Stimulated activated CD4-positive, alpha-beta T cell treated with anti-CD3 and anti-CD28 coated beads, Interleukin-1b, Interleukin-23, amount 100 ng/mL, for 48 hours (primary cell): ENCODE results near the gene P3H2.

Source experiments
- DNase-seq: peaks from one replicate; pipeline ENCODE4 v3.0.0-alpha.2; 2020

P3H2 gene

DNA sequence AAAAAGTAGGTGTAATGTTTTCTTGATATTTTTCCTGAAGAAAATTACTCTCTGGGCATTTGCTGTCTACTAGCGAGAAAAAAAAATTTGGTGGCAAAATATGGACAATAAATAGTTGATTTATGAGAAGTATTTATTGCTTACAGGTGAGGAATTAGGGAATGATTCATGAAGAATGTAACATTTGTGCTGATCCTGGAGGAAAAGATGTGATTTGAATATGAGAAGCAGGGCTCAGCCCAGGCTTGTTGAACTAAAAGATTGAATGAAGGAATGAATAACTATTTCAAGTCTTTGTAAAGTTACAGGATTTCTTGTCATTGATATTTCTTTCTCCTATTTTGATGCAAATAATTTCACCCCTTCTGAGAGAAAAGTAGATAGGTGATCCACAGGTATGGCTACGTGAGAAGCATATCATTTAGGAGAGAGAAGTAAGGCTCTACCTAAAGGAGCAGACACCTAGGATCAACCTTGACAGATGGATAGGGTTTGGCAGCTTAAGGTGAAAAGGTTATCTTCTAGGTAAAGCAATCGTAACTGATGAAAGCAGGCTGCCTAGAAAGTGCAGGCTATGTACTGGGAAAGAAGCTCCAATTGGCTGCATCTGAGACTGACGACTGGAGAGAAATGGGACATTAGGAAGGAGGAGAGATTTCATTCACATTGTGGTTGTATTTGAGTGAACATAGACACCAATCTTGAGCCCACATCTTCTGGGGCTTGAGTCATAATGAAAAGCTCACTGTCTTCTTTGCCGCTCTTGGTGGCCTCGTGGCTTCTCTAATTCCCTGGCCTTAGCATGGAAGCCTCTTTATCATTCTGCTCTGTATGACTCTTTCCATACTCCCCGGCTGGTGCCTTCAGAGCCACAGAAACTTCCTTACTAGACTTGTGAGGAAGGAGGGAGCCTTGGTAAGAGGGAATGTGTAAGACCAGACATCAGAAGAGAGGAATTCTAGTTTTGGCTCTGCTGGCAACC is 106.5 kb downstream of the P3H2 start:
- no peak for DNase-seq

DNA sequence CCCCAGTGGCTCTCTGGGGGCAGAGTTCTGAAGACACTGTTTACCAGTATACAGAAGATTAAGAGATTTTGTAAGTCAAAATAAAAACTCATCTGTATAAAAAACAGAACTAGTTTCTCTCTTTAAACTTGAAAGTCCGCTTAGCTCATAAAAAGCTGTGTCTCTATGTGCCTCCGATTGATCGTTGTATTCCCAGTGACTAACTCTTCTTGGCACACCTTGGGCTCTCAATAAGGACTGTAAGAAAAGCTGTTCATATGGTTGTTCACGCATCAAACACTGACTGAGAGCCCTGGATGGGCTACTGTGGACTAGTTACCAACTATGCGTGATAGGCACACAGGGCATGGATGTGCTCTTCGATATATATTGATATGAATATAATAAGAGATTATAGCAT is 107.9 kb downstream of the P3H2 start:
- DNase-seq = no peak

DNA sequence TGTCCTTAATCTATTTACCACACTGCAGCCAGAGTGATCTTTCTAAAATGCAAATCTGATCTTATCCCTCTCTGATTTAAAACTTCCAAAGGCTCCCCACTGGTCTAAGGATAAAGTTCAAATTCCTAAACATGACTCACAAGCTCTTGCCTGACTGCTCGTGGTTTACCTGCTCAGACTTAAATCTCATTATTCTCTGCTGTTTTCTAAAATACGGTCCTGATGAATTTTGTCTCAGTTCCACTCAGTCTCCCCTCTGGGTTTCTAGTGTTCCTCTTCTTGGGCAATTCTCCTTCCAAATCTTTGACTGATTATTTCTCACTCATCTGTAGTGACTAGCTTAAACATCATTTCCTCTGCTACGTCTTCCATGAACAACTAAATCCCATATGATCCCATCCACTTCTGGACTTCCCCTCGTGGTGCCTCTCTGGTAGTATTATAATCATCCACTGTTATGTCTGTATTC is 108.3 kb downstream of the P3H2 start:
- DNase-seq = no peak

DNA sequence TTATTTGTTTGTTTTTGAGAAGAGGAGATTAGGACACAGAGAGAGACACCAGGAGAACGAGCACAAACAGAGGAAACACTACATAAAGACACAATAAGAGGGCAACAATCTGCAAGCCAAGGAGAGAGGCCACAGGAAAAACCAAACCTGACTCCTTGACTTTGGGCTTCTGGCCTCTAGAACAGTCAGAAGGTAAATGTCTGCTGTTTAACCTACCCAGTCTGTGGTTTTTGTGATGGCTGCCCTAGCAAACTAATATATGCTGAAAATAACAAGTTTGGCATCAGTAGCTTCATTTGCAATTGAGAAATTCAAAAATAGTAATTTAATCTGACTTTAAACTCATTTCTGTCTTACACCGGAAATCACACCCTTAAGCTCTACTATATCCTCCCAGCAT is 110.2 kb downstream of the P3H2 start:
- DNase-seq = no peak

DNA sequence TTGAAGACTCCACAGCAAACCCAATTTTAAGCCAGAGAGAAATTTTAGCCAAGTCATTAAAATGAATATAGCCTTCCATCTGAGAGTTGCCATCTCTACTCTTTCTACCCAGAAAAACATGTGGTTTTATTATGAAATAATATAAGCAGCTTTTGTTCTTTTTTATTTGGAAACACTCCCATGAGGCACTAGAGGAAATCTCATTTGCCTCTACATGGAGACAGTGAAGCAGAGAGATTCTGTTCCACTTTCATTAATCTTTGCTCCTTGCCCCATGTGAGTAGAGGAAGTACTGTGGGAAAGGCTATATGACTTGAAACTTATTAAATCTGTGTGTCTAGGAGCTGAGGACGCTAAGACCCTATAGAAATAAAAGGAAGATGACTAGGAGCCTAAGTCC is 111.1 kb downstream of the P3H2 start:
- DNase-seq = no peak

DNA sequence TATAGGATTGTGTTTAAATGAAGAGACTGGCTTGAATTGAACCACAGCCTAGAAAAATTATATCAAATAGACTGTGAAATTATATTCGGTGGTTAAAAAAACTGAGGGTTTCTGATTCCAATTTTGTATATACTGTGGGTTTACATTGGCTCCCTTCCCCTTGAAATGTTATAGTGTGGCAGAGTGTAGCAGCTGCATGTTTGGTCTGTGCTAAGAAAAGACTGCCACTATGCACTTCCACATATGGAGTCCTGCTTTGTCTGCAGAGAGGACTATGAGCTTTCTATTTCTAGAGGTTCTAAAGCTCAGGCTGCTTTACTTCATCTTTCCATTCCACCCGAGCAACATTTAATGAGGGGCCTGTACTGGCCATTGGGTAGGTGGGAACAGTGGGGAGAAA is 112.3 kb downstream of the P3H2 start:
- DNase-seq = no peak

DNA sequence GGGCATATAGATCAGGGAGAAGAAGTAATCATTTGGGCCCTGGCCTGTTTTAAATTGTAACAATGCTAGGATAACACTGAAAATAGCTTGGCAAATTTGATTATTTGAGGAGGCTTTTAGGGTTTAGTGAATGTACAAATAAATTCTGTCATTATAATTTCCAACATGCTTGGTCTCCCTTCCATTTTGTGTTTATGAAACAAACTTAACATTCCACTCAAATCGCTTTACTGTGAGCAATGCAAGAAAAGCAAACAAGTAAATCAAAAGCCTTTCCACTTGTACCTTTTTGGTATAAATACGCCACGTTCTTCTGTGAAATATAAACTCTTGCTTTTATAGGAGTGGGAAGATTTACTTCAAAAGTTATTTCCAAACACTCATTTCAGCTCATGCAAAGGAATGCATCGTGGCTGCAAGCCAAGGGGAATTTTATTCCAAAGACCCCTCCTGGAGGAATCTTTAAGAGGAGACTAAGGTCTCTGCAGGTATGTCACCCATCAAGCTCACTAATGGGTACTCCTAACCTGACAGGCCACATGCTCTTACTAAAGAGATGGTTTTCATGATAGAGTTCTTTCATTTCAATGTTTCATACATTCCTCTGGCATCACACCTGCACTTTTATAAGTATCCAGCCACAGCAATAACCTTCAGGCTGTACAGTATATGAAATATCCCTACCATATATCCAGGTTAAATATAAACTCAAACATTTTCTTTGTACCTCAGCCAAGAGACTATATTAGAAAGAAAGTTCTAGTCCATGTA is 115.2 kb downstream of the P3H2 start:
- DNase-seq = no peak

DNA sequence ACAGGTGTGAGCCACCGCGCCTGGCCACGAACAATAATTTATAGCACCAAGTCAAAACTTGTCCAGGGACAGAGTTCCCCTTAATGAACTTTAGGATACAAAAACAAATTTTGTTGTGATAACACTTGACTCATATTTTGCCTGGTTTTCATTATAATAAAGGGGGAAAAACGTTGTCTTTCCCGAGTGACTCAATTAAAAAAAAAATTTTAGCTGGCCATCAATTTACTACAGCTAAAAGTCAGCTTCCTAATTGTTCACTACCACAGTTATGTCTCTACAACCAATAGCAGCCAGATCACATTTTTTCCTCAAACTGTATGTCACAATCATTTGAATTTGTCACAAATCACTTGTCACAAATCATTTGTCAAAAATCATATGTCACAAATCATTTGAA is 116.0 kb downstream of the P3H2 start:
- no peak for DNase-seq

DNA sequence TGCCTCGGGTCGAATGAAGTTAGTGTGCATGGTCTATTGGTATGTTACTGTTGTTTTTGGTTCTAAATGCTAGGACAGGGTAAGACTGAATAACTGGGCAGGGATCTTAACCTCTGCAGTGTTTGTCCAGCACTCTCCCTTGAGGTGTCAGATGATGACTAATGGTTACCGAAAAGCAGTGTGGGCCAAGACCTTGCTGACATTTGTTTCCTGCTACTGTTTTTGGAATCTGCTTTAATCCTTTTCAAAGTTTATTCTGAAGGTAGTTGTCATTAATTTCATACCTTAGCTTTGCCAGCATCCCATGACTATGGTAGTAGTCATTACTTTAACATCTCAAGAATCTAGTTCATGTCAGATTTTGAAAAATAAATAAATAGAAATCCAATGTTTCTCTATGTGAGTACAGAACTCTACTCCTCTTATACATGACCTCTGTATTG is 117.0 kb downstream of the P3H2 start:
- DNase-seq = no peak

DNA sequence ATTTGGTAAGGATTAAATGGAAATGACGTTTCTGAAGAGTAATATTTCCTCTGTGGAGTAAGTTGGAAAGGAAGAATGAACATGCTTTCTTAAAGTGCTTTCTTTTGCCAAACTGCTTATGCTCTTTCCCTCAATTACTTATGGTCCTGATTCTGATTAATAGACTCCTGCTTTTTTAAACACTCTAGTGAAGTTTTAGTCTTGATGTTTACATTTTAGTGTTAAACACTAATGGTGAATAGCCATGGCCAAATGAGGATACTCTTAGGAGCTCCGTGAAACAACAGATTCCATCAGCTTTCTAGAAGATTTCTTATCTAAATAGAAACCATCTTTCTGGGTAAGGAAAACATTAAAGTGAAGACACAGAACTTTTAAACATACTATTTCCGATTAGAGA is 117.6 kb downstream of the P3H2 start:
- no peak for DNase-seq

DNA sequence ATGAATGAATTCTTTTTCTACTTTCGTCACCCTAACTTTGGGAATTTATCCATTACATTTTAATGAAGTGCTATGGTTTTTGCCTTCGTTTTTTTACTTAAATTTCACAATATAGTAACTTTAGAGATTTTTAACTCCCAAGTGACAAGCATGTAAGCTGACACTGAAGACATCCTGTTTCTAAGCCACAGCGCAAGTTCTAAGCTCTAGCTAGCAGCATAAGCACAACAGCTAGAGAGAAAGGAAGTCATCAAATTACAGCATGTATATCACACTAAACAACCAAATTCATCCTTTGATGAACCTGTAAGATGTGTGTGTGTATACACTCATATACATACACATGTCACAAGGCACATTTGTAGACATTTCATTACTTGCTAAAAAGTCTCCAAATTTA is 119.3 kb downstream of the P3H2 start:
- DNase-seq = no peak

DNA sequence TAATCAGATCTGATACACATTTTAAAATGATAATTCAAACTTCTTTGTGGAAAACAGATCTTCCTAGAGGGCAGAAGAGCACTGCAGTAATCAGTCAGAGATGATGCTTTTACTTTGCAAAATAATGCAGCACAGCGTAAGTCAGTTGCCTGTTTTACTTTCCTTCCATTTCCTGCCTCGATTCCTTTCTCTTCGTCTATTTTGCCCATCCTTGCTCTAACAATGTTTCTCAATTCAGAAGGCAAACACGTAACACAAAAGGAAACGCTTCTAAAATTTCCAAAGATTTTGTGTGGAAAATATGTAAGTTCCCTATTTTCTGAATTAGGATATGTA is 119.9 kb downstream of the P3H2 start:
- DNase-seq = no peak

DNA sequence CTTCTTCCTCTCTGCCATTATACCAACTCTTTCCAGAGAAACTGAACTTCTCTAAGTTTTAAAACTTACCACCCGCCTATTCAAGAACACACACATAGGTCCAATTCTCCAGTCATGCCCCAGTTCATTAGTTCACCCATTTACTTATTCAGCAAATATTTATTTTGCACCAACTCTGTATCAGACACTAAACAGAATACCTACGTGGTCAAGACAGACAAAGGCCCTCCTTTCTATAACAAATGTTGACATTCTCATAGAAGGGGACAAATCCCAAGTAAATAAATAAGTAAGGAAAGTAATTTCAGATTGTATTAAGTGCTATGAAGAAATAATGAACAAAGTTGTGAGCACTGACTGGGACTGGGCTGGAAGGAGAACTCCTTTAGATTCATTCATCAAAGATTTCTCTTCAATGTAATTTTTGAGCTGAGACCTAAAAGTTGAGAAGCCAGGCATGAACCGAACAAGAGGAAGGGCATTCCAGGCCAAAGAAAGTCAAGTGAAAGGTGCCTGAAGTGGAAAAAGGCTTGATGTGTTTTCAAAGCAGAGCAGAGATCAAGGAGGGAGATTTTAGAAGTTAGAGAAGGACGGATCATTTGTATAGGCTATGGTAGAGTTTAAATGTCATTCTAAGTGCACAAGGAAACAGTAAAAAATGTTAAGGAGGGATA is 120.4 kb downstream of the P3H2 start:
- DNase-seq = no peak

DNA sequence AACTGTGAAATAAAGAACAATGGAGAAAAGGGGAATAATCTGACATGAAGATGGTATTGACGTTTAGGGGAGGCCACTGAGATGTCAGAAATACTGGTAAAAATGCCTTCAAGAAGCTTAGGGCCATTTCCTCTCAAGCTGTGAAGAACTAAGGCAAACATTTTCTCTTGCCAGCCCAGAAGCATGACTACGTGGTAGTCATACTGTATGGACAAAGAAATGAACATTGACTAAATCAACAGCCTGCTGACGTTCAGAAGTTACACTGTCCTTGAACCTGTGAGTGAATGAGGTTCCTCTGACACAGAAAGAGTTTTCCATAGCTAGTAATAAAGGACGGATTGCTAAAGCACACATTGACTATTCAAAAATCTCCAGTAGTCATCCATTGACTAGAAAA is 121.0 kb downstream of the P3H2 start:
- DNase-seq = no peak

DNA sequence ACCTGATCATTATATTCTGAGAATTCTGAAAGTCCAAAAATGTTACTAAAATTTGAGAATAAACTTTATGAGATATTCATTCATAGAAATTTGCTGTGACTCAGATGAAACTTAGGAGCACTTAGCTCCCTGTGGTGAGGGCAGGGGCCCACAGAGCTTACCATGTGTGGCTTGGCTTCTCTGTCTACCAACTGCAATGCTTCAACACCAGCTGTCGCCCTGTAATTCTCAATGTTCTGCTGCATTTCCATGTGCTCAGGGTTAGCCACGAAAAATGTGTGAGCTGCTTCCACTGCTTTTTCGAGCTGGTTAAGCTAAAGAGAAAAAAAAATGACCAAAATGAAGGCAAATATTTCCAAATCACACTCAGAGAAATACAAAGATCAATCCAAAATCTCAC is 125.6 kb downstream of the P3H2 start:
- no peak for DNase-seq

DNA sequence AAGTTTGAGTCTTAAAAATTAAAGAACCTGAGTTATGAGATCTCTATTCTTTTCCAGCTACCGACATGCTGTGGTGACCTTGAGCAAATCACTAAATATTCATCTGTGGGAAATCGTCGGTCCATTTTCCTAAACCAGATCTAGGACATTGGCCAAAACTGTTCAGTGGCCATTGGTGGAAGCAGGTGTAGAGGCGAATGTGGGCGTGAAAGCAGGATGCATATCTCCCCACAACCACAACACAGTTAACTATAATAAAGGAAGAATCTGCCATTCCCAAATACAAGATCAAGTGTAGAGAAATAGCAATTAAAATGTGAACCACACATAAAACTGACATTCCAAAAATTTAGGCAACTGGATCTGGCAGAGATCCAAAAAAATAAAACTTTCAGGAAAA is 129.9 kb downstream of the P3H2 start:
- no peak for DNase-seq

DNA sequence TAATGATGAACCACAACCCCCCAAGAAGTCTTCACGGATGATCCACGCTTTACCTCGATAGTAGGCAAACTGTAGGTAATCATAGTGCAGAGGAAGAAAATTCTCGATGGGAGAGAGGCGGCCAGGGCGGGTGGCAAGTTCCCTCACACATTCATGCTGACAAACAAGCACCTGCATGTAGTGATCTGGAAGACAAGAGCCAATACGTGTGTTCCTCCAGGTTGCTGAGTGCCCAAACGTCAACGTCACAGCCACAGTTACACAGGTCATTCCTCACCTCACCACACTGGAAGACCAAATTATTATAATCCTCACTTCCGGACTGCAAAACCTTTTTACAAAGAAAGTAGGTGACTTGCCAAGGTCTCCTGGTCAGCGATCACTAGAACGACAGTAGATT is 131.8 kb downstream of the P3H2 start:
- DNase-seq = no peak

DNA sequence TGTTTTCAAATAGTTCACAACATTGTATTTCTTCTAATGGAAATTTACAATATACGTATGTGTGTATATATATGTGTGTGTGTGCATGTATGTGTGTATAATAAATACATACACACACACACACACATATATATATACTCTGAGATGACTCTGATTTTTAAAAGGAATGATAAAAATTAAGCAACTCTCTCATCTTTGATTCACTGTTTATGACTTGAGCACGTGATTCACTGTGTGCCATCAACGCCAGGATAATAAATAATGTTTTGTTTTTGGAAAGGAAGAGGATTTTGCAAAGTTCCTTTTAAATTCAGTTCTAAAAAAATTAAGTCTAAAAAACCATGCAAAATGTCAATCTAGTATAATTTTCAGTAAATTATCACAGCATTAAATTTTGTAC is 132.4 kb downstream of the P3H2 start:
- no peak for DNase-seq

DNA sequence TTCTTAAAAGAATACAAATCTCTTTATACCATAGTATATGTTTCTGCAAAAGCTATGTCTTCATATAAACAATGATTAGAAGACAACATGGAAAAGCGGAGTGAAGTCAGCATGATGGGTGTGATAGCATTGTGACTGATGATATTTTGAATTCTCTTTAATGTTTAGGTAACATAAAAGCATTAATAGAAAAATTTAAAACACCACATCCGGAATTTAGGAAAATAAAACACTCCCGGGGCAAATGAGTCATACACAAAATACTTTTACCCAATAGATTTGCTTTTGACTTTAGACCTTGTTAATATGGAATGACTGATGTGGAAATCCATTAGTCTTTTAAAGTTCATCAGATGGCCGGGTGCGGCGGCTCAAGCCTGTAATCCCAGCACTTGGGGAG is 134.7 kb downstream of the P3H2 start:
- no peak for DNase-seq

DNA sequence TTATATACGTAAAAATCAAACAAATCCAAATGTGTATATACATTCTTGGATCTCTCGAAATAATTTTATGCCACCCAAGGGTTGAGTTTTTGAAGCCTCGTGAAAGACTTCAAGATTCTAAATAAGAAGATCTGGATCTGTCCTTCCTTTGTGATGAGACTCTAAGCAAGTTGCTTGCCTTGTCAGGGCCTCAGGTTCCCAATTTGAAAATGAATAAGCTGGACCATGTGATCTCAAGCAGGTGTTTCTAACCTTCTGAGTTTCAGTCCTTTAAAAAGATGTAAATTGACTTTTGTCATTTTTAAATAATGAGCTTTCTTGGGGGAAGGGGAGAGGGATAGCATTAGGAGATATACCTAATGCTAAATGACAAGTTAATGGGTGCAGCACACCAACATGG is 137.1 kb downstream of the P3H2 start:
- no peak for DNase-seq

DNA sequence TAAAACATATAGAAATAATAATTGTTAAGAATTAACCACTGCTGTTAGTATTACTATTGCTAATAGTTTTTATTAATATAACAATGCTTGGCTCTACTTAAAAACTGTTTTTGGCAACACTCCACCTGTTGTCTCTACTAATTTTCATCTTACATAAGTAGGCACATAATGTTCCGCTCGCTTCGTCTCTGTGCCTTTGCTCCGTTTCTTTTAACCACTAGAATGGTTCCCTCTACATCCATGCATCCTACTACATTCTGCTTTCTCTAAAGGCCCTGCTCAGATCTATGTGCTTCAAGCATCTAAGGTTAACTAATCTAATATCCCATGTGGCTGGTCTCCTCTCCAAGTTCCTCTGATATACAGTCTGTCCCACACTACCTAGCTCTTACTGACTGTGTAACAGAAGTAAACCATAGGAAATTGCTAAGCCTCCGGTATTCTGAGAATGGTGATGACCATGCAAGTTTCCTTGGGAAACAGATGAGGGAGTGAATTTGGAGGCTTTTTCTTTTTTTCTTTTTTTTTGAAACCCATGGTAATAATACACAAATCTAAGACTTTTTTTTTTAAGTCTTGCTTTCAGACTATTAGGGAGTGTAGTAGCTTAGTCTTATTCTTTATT is 138.3 kb downstream of the P3H2 start:
- DNase-seq = no peak

DNA sequence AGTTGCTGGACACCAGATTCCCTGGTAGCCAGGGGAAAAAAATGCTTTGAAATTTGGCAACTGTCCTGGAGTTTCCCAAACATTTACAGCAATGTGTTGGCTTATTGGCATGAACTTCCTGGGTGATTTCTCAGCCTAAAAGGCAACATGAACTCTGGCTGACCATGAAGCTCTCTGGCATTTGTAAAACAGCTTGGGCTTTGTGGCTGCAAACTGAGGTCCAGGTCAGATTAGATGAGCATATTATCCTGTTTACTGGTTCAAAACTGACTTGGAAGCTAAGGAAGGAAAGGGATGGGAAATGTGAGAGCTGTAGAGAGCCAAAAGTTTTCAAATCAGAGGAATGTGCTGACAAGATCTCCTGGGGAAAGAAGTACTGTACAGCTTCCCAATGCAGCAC is 139.0 kb downstream of the P3H2 start:
- DNase-seq = no peak

DNA sequence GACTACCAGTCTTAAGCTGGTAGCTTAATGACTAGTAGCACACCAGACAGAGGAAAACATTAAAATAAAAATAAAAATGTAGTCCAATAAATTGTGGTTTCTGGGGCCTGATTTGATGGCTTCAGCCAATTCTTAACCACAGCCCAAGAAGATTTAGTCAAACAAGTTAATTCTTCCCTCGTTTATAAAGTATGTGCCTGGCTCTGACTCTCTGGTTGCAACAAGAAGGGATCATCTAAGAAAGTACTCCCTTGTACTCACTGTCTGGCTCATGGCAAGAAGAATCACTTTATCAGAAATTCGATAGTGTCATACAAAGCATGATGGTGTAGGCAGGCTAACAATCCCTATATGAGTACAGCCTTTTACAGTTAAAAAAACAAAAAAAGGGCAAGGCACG is 141.9 kb downstream of the P3H2 start:
- no peak for DNase-seq
